ENCODE measurements around the gene FMO2.

The FMO2 gene

GRCh38 chr1:171177261-171177660 is 7.8 kb upstream of the FMO2 start:
- ATAC-seq: no peak

- ATAC-seq: no peak
Measured at GRCh38 chr1:171179318-171180227, 5.5 kb upstream of the FMO2 start.

GRCh38 chr1:171180670-171181069 is 4.4 kb upstream of the FMO2 start:
- ATAC-seq: no peak

GRCh38 chr1:171188388-171189266 is 3.5 kb downstream of the FMO2 start:
- ATAC-seq: peak in 1 of 2 donors; percentile 55

GRCh38 chr1:171191992-171192391 is 6.9 kb downstream of the FMO2 start:
- ATAC-seq: no peak

GRCh38 chr1:171195767-171196166 is 10.7 kb downstream of the FMO2 start:
- ATAC-seq: no peak

- ATAC-seq: no peak
Measured at GRCh38 chr1:171196351-171196750, 11.3 kb downstream of the FMO2 start.

- ATAC-seq: no peak
Measured at GRCh38 chr1:171198081-171198480, 13.0 kb downstream of the FMO2 start.

- no peak for ATAC-seq
Measured at GRCh38 chr1:171204296-171204695, 19.2 kb downstream of the FMO2 start.

GRCh38 chr1:171206204-171206977 is 21.3 kb downstream of the FMO2 start:
- ATAC-seq: no peak

- ATAC-seq: no peak
Measured at GRCh38 chr1:171206978-171207355, 21.9 kb downstream of the FMO2 start.

GRCh38 chr1:171207377-171207776 is 22.3 kb downstream of the FMO2 start:
- ATAC-seq: no peak

GRCh38 chr1:171210355-171210754 is 25.3 kb downstream of the FMO2 start:
- no peak for ATAC-seq

GRCh38 chr1:171212607-171213351 is 27.7 kb downstream of the FMO2 start:
- ATAC-seq: no peak

- no peak for ATAC-seq
Measured at GRCh38 chr1:171213559-171214454, 28.7 kb downstream of the FMO2 start.

- no peak for ATAC-seq
Measured at GRCh38 chr1:171217658-171218443, 32.8 kb downstream of the FMO2 start.

GRCh38 chr1:171218661-171219060 is 33.6 kb downstream of the FMO2 start:
- no peak for ATAC-seq

GRCh38 chr1:171219346-171220080 is 34.4 kb downstream of the FMO2 start:
- ATAC-seq: no peak

GRCh38 chr1:171220081-171220420 is 35.0 kb downstream of the FMO2 start:
- ATAC-seq: no peak

Measured in activated CD4-positive, CD25-positive, alpha-beta regulatory T cell treated with anti-CD3 and anti-CD28 coated beads, Interleukin-2, amount 50 U/mL, for 24 hours (primary cell).